ENCODE data around the gene MAP2K1.
A peak's percentile ranks its signal among the peaks of the same experiment; 100 is the strongest.

Gene MAP2K1

DNA sequence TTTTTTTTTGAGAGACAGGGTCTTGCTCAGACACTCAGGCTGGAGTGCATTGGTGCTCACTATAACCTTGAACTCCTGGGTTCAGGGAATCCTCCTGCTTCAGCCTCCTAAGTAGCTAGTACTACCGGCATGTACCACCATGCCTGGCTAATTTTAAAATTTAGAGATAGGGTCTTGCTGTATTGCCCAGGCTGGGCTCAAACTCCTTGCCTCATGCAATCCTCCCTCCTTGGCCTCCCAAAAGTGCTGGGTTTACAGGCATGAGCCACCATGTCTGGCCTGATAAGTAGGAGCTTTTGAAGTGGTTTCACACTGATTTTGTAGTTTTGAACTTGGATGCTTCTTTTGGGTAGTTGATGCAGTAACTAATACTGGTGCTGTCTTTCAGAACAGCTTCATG is 7.8 kb downstream of the MAP2K1 start:
- no peak for DNase-seq

DNA sequence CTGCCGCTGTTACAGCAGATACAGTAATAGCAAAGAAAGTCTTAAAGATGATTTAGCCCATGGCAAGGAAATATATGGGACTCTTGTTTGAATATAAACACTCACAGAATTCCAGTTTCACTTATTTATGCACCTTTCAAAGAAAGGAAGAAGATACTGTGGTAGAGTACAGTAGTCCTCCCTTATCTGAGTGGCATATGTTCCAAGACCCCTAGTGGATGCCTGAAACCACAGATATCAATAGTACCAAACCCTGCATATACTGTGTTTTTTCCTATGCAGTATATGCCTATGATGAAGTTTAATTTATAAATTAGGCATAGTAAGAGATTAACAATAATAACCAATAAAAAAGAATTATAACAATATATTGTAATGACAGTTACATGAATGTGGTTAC is 8.2 kb downstream of the MAP2K1 start:
- no peak for DNase-seq

DNA sequence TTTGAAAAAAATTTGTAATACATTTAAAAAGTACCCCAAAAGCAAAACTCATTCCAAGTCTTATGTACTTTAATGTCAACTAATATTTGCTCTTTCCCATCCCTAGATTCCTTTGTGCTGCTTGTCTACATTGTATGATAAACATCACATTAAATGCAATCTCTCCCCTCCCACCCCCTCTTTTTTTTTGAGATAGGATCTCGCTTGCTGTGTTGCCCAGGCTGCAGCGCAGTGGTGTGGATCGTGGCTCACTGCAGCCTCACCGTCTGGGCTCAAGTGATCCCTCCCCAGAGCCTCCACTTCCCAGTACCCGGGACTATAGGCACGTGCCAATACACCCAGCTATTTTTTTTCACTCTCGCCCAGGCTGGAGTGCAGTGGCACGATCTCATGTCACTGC is 12.6 kb downstream of the MAP2K1 start:
- DNase-seq, result no peak

DNA sequence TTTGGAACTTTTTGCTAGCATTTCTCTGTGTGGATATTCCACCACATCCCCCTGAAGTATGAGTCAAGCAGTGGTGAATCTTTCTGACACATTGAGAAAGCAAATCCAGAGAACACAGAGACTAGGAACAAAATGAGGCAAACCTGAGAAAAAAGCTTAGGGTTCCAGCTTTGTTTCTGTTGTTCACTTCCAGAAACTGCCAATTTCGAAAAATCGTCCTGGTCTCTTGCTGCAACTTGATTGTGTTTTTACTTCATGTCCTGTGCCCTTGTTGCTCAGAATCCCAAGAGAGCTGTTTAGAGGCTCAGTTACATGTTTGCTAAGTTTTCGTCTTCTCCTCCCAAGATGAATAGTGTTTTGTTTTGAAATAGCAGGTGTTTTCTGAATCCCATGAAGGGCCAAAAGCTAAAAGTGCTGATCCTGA is 13.7 kb downstream of the MAP2K1 start:
- DNase-seq, result no peak

DNA sequence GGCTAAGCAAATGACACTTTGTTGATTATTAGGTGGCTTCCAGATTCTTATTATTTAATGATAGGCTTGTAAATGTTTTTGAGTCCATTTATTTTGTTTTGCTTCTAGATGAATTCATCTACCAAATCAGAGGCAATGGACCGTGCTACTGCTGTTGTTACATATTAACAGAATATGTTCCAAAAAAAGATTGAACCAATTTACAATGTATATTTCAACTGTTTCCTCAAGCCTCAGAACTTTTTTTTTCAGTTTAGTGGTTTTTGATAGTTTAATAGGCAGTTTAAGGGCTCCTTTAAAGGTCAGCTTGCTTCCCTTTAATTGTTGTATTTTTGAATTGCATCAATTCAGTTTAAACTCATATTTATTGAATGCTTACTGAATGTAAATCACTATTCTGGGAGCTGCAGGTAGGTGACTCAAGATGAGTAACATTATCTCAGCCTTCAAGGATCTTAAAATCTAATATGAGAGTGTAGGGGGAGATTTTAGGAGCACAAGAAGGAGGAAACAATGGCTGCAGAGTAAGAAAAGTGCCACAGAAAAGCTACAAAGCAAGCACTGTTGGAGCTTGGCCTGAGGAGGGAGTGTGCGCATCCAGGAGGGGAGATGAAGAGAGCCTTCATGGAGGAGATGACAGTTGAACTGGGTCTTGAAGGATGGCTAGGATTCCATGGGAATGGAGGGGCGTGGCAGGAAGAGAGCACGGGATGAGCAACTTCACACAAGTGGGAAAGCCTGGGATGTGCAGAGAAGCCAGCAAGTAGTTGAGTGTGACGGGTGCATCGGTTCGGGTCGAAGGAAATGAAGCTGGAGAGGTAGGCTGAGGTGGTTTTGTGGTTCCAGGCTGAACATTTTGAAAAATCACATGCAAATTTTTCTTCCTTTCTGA is 14.7 kb downstream of the MAP2K1 start:
- no peak for DNase-seq

DNA sequence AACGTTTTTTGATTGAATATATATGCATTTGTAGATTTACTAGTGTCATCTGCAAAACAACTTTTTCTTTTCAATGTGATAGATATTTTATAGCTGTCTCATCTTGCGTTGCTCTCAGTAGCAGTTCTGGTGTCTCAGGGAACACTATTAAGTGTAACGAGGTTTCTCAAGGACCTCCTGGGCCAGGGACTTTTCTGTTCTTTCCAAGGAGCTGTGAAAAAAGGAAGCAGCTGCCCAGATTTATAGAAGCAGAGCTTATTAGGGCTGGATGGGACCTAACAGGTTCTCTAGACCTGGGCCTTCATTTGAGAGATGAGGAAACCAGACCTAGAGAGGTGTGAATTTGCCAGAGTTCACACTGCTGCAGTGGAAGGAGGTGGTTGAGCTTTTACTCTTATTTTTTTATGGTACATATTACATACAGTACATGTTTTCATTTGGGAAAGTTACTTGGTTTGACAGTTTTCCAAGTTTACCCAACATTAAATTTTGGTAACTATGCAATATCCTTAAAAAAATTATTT is 16.1 kb downstream of the MAP2K1 start:
- DNase-seq, result no peak

DNA sequence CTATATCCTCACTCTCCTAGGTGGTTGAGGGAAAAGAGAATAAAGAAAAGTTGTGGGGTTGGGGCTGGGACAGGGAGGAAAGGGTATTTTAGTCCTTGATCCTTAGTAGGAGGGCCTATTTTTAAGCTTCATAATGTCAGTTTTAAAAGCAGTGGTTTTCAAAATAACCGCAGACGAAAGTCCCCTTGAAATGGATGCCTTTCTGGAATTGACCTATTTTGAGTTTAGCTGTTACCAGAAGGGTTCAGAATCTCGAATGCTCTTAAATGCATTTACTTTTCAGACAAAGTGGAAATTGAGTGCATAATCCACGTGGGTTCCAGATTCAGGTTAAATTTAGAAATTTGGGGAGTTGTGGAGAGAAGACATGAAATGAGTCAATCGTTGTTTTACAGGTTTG is 16.6 kb downstream of the MAP2K1 start:
- DNase-seq, result no peak

DNA sequence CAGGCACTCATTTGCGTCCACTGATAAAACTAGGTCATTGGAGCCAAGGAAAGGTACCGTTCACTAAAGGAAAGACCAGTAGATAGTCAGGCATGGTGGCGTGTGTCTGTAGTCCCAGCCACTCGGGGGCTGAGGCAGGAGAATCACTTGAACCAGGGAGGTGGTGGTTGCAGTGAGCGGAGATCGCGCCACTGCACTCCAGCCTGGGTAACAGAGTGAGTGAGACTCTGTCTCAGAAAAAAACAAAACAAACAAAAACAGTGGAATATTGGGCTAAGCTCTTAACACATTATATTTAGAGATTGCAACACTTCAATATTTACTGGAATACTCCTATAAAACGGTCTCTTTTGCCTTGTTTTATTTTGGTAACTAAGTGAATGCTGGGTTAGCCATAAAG is 17.4 kb downstream of the MAP2K1 start:
- no peak for DNase-seq

DNA sequence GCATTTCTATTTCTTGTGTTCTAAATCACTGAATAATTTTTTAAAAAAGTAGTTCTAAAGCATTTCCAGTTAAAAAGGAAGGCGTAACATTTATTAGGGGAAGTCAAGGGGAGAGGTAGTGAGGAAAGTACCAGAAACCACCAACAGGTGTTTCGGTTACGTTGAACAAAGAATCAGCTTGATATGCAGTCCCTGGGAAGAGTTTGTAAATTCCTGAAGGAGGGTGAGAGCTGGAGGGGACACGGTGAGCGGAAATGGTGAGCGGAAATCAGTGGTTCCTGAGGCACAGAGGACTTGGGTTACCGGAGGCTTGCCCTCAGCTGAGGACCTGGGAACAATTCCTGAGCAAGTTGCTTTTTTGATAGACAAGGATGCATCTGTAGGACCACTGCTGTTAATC is 17.8 kb downstream of the MAP2K1 start:
- DNase-seq, result peak; percentile 42

DNA sequence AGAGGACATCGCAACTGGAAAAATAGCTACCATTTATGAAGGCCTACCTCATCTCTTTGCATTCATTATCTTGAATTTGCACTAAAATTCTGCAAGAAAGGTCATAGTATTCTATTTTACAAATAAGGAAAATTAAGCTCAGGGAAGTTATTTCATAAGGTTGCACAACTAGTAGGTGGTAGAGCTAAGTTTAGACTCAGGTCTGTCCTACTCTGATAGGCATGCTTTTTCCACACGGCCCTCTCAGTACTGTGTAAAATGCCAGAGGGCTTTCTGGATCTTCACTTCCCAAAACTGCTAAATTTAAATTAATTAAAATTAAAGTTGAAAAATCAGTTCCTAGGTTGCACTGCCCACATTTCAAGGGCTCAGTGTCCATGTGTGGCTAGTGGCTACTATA is 18.3 kb downstream of the MAP2K1 start:
- DNase-seq, result no peak

DNA sequence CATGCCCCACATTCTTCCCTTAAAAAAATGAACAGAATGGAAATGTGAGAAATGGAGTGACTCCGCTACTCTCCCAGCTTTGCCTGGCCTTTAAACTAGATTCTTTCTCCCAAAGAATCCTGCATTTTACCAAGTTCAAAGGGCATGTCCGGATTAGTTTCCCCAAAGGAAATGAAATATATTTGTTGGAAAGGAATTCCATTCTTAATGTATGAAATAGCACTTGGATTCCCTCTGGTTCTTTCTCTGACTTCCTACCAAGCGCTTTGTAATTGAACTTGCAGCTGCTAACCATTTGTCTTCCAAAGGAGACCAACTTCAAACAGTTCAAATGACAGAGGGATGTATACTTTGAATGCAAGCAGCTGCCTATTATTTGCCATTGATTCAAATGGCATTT is 18.9 kb downstream of the MAP2K1 start:
- DNase-seq, result no peak

DNA sequence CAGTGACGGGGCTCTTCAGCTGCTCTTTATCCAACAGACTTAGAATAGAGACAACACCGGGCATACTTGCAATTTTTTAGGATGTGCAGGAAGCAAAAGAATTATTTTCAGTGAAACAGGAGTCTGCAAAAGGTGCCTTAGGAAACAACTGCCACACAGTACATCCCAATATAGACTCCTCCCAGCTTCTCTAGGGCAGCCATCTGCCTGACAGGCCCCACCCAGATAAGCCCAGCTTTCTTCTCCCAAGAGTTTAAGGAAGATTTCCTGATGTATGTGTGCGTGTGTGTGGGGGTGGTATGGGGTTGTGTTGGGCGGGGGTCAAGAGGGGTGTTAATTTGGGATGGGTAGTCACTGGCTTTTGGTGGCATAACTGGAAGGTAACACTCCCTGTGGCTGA is 21.5 kb downstream of the MAP2K1 start:
- DNase-seq, result no peak

DNA sequence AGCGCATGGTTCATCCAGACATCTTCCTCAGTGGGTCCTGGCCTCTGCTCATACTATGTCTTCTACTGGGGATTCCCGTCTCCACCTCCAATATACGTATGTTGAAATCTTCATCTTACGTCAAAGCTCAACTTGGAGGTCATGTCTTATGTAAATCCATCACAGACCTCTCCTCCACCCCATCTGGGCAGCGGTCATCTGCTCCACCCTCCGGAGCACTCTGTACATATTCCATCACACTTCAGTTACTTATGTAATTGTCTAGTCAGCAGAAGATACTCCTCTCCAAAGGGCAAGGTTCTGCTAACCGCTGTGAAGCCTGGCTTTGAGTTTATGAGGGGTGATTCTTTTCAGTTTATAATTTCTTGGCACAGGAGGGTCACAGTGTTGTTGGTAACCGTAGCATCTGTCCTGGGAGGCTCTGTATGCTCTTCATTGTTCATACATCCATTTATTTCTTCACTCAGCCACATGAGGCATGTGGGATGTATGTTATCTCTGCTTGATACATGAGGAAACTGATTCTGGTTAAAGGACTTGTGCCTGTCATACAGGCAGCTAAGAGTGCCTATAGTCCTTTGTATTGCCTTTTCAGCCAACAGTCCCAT is 22.1 kb downstream of the MAP2K1 start:
- no peak for DNase-seq

DNA sequence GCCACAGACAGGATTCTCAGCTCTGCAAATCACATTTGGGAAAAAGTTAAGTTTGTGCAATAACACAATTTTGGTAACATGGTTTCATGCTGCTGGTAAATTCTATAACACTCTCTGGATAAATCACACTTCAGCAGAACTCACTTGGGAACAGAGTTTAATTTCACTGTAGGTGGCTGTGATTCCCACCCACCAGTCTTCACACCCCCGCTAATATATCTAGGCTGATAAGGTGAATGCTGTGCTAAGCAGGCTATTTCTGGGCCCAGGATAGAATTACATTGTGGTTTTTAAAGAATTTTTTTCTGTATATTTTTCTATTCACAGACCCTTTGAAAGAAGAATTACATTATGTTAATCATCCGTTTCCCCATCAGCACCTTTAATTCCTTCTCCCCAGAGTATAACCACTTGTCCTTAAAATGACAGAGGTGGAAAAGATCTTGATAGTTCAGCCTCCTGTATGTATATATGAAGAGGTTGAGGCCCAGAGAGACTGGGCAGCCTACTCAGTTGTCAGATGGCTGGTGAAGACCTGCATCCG is 22.9 kb downstream of the MAP2K1 start:
- DNase-seq, result no peak

DNA sequence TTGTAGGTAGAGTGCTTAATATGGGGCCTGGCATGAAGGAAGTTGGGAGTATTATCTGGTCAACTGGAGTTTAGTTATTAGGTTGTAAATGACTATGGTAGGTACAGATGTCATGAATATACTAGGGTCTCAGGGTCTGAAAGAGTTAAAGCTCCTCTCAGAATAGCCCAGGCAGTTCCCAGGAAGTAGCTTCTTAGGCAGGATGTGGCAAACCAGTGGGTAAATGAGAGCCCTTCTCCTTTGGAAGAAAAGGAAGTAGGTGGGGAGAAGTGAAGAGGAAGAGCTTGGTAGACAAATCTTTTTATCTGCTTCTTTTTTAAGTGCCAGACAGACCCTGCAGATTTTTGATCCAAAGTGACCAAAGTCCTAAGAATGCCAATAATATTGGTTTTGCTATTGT is 24.5 kb downstream of the MAP2K1 start:
- peak; percentile 73 for DNase-seq

DNA sequence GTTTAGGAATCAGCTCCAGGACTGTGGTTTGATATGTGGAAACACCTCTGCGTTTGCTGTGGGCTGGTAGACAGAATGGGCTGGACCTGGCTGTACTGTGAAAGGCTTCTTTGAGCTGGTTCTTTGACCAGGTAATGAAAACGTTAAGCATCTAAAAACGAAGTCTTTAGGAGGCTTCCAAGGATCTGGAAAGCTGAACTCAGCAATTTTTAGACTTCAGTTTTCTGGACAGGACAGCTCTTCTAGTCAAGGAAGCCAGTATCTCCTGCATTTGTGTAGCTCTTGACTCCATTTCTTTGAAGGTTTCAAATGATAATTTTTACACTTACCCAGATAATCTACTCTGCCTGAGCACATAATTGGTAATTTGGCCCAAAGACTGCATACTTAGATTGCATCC is 25.5 kb downstream of the MAP2K1 start:
- no peak for DNase-seq

DNA sequence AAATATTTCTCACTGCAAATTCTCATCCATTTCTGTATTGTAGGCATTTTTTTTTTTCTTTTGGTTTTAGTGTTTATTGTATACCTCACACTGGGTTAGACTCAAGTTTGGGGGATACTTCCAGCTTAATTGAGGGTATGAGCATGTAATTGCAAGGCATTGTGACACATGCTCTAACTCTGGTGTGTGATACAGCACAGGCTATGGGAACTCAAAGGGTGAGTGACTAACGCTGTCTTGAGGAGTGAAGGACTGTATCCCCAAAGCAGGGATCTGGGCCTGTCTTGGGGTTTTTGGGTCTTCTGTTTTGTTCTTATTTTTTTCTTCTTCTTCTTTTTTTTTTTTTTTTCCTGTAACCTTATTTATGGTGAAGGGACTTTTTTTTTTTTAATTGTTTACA is 26.9 kb downstream of the MAP2K1 start:
- DNase-seq, result no peak

DNA sequence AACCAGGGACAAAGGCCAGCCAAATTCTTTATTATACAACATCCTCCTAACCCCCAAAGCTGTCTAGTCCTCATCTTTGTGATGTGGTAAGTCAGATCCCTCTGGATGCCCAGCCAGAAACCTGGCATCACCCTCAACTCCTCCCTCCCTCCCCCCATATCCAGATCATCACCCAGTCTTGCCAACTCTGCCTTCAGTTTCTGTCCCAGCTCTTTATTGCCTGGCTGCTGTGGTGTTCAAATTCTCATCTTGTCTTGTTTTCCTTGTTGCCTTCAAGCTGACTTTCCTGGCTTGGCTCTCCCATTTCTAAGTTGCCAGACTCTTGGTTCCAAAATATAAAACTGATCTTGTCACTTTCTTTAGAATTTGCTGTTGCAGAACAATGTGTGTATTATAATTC is 28.6 kb downstream of the MAP2K1 start:
- DNase-seq, result no peak

DNA sequence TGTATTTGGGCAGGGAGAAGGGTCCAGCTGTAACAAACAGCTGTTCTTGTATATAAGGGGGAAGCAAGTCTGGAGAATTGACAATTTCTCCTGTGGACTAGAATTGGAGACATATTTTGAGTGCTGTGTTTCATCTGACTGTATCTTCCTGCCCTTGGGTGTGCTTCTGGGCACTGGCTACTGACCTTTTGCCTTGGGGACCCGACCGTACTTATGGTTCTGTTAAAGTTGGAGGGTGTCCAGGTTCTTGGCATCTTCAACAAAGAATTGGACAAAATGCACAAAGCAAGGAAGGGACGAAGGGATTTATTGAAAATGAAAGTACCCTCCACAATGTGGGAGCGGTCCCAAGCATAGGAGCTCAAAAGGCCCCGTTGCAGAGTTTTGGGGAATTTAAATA is 31.0 kb downstream of the MAP2K1 start:
- DNase-seq, result no peak

DNA sequence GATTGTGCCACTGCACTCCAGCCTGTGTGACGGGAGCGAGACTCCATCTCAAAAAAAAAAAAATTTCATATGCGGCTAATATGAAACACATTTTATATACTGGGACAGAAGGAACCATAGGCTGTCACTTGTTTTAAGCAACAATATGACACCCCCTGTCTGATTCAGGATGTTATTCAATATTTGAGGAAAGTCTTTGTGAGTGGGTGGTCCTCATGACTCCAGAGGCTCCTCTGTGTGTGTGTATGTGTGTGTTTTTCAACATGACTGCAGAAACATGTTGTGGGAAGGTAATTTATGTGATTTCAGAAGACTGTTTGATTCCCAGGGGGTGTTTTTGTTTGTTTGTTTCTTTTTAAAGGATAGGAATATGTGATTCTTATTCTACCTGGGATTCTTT is 32.8 kb downstream of the MAP2K1 start:
- DNase-seq, result no peak

DNA sequence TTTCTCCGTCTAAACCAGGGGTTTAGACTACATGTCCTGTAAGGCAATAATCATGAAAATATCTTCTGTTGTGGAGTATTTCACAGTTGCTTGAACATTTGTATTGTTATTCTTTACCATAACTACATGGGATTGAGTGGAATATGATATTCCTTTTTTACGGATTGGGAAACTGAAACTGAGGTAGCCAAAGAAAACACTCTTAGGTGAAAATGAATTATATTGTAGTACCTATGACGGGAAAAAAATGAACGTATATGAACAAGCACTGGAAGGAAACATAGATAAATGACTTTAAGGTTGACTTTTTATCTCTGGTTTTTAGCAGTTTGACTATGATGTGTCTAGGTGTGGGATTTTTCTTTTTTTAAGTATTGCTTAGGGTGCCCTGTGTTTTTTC is 35.6 kb downstream of the MAP2K1 start:
- DNase-seq, result no peak

DNA sequence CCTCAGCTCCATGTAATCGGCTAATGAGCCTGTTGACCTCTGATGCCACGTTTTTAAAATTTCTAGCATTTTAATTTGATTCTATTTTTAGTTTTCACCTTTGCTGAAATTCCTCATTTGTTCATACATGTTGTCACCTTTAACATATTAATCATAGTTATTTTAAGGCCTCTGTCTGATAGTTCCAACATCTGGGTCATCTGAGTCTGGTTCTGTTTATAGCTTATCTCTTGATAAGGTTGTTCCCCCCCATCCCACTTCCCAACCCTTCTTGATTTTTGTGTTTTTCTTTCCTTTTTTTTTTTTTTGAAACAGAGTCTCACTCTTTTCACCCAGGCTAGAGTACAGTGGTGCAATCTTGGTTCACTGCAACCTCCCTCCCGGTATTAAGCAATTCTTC is 36.4 kb downstream of the MAP2K1 start:
- no peak for DNase-seq

DNA sequence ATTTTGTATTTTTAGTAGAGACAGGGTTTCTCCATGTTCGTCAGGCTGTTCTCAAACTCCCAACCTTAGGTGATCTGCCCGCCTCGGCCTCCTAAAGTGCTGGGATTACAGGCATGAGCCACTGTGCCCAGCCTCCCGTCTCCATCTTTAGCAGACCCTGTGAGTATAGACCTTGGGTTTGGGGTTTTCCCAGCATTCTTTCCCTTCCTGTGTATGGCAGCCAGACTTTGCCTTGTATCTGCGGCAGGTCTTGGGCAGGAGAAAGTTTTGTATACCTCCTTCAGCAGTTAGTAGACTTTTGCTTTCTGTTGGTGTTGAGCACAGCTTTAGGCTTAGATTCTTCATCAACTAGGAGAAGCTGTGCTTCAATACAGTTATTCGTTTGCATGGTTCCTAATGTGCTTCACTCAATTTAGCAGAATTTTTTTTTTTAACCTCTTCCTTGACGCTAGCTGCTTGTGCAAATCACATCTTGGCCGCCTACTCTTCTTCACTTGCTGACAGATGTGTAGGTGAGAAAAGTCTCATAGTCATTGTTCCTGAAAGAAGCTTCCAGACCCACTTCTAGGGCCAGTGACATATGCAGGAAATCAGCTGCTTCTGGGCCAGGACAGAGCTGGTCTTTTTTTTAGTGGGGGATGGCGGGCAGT is 38.4 kb downstream of the MAP2K1 start:
- DNase-seq, result no peak

DNA sequence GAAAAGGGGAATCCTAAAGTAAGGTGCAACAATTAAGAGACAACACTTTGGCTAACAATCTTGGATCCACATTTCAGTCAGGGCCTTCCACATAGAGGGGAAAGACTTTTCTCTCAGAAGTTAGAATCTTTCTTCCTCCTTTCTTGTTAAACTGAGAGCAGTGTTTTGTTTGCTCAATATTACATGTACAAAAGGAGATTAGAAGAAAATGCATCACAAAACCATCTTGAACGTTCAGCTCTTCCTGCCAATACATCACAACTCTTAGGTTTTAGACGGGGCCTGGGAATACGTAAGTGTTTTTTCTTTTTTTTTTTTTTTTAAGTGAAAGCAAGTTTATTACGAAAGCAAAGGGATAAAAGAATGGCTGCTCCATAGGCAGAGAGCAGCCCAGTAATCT is 39.1 kb downstream of the MAP2K1 start:
- DNase-seq, result no peak
